Suprapubic skin (tissue), 4 donors: ENCODE data around the gene CHAMP1.
"Not testable (repeated sequence)": the region's sequence is repeated elsewhere in the genome, so short reads cannot be mapped to it uniquely, and the experiment has no call there.

Source experiments
- CTCF ChIP-seq, 2 donors: fragments of 200-600 bp in 1 of 2; fragments of 450-650 bp in 1 of 2; sonication (generic) in 1 of 2; IDR thresholded peaks; one replicate each; pipeline ENCODE4 v1.5.1; 2016 to 2019; ENCODE audit warnings: antibody characterized with exemption in 2 of 2, mild to moderate bottlenecking in 1 of 2, moderate library complexity in 1 of 2
- EP300 ChIP-seq: sonication (generic); formaldehyde crosslinking; IDR thresholded peaks from one replicate; pipeline ENCODE4 v1.6.1; 2017; ENCODE audit warnings: antibody characterized with exemption
- POLR2A ChIP-seq, 2 donors: fragments of 450-650 bp; IDR thresholded peaks; one replicate each; pipeline ENCODE4 v1.6.1; 2017; ENCODE audit warnings: antibody characterized with exemption in 2 of 2, mild to moderate bottlenecking in 2 of 2, moderate library complexity in 2 of 2
- POLR2AphosphoS5 ChIP-seq, 3 donors: sonication (generic); formaldehyde crosslinking; IDR thresholded peaks; one replicate each; pipeline ENCODE4 v1.6.1; 2017; ENCODE audit warnings: antibody characterized with exemption in 3 of 3

- not testable (repeated sequence) for TF ChIP-seq CTCF (IDR thresholded peaks at IDR 0.05); EP300; POLR2AphosphoS5 (IDR thresholded peaks at IDR 0.05); POLR2A (IDR thresholded peaks at IDR 0.05)
Observed at GRCh38 chr13:114353382-114353781, 39.1 kb downstream of the CHAMP1 start.
